Prostate gland (tissue), 2 donors: ENCODE results near the gene PRR20D. TPM values are rescaled to one million over a fixed set of nuclear protein-coding genes. Genes with fewer than 3 reads are reported as not detected.
"Not testable (repeated sequence)": the region's sequence is repeated elsewhere in the genome, so short reads cannot be mapped to it uniquely, and the experiment has no call there.

Experiments used
- DNase-seq: peaks from one replicate; pipeline ENCODE4 v3.0.0-alpha.2; 2019; ENCODE audit warnings: low spot score
- H3K27ac ChIP-seq, 2 donors: fragments of 200-600 bp; sonication (generic); 2 replicates each; pipeline ENCODE4 v1.5.1; 2017 to 2019
- H3K27me3 ChIP-seq: fragments of 200-600 bp; sonication (generic); replicated peaks from 2 replicates; pipeline ENCODE4 v1.5.1; 2019; ENCODE audit not compliant: insufficient read depth
- H3K36me3 ChIP-seq, 2 donors: fragments of 200-600 bp; sonication (generic); 1 replicate in 1 of 2; 2 replicates in 1 of 2; pipeline versions ENCODE4 v1.5.1 to v1.8.1; 2017 to 2019
- H3K4me1 ChIP-seq: fragments of 200-600 bp; sonication (generic); replicated peaks from 2 replicates; pipeline ENCODE4 v1.5.1; 2019
- H3K4me3 ChIP-seq, 2 donors: fragments of 200-600 bp; sonication (generic); 2 replicates each; pipeline ENCODE4 v1.5.1; 2017 to 2019
- H3K9me3 ChIP-seq: fragments of 200-600 bp; sonication (generic); 2 replicates; pipeline ENCODE4 v1.5.1; 2017
- POLR2A ChIP-seq: fragments of 450-650 bp; IDR thresholded peaks from one replicate; pipeline ENCODE4 v1.6.1; 2016; ENCODE audit warnings: antibody characterized with exemption, mild to moderate bottlenecking
- POLR2AphosphoS5 ChIP-seq: sonication (generic); formaldehyde crosslinking; IDR thresholded peaks from one replicate; pipeline ENCODE4 v1.6.1; 2017; ENCODE audit warnings: antibody characterized with exemption
- WGBS: methylation state at CpG from one replicate; pipeline ENCODE4 v1.1.5; 2018; 5-methylcytosine and 5-hydroxymethylcytosine counted together
- intact Hi-C: fragments of 100-400 bp; cut with DNase I; formaldehyde crosslinking; loops from one replicate; pipeline ENCODE4 v1.14.2; 2022
- total RNA-seq, 2 donors: library from RNA; depleted of rRNA; stranded (reverse); fragments of >200 nt; gene quantifications; one replicate each; pipeline ENCODE4 v1.1.0, GENCODE V29; 2016
- TF ChIP-seq, protein P1 (sequence below), 4 experiments: fragments of 200-600 bp in 2 of 4; fragments of 450-650 bp in 2 of 4; sonication (generic) in 2 of 4; IDR thresholded peaks; 1 replicate in 3 of 4; 2 replicates in 1 of 4; pipeline ENCODE4 v1.5.1; 2016 to 2019; ENCODE audit warnings: antibody characterized with exemption in 4 of 4, mild to moderate bottlenecking in 2 of 4, moderate library complexity in 2 of 4

The PRR20D gene
- total RNA-seq, 2 donors from 2014 or later: not detected

DNA sequence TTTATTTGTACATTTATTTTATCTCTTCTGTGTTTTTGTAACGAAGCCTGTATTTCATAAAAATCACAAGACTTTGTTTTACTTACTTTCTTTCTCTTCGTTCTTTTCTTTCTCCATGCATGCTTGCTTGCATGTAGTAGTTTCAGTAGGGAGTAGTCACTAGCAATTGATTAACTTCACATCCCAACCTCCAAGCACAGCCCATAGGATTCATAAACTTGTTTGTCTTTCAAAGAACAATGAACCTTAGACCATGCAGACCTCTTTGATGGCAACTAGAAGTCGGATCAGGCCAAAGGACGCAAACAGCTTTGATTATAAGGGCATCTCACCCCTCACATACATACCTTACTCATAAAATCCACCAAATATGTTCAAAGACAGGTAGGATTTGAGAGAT is 22.8 kb upstream of the PRR20D start:
- Histone ChIP-seq H3K4me1 (no peaks in the 10 kb centered on the region), H3K36me3 (no peaks in the 10 kb centered on the region), H3K27me3 (no peaks in the 10 kb centered on the region), H3K27ac (no peak overlapping the region), H3K9me3 (no peaks in the 10 kb centered on the region), H3K4me3 (no peak overlapping the region)
- WGBS: 47% methylated on average over 4 of the region's 4 CpGs
- DNase-seq: no peak
- TF ChIP-seq POLR2AphosphoS5 (no peak), POLR2A (no peak)
- TF ChIP-seq, protein P1, sequence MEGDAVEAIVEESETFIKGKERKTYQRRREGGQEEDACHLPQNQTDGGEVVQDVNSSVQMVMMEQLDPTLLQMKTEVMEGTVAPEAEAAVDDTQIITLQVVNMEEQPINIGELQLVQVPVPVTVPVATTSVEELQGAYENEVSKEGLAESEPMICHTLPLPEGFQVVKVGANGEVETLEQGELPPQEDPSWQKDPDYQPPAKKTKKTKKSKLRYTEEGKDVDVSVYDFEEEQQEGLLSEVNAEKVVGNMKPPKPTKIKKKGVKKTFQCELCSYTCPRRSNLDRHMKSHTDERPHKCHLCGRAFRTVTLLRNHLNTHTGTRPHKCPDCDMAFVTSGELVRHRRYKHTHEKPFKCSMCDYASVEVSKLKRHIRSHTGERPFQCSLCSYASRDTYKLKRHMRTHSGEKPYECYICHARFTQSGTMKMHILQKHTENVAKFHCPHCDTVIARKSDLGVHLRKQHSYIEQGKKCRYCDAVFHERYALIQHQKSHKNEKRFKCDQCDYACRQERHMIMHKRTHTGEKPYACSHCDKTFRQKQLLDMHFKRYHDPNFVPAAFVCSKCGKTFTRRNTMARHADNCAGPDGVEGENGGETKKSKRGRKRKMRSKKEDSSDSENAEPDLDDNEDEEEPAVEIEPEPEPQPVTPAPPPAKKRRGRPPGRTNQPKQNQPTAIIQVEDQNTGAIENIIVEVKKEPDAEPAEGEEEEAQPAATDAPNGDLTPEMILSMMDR (IDR thresholded peaks at IDR 0.05): no peak
- intact Hi-C loops: no loop called here

DNA sequence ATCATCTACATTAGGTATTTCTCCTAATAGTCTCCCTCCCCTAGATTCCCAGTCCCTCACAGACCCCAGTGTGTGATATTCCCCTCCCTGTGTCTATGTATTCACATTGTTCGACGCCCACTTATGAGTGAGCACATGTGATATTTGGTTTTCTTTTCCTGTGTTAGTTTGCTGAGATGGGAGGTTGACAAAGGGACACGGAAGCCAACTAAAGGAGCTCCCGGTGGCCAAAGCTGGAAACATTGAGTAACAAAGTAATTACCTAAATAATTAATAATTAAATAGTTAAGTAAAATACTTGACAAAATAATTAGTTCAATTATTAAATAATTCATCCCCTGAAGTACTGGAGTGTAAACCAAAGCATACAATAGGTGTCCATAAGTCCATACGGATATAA is 21.4 kb upstream of the PRR20D start:
- intact Hi-C loops: no loop called here
- no peak for DNase-seq
- Histone ChIP-seq H3K4me3 (no peak overlapping the region), H3K36me3 (no peaks in the 10 kb centered on the region), H3K4me1 (no peaks in the 10 kb centered on the region), H3K9me3 (no peaks in the 10 kb centered on the region), H3K27ac (no peak overlapping the region), H3K27me3 (no peaks in the 10 kb centered on the region)
- TF ChIP-seq POLR2AphosphoS5 (no peak), POLR2A (no peak)
- TF ChIP-seq, protein P1 (IDR thresholded peaks at IDR 0.05): no peak
- WGBS: 93% methylated on average over 5 of the region's 5 CpGs

DNA sequence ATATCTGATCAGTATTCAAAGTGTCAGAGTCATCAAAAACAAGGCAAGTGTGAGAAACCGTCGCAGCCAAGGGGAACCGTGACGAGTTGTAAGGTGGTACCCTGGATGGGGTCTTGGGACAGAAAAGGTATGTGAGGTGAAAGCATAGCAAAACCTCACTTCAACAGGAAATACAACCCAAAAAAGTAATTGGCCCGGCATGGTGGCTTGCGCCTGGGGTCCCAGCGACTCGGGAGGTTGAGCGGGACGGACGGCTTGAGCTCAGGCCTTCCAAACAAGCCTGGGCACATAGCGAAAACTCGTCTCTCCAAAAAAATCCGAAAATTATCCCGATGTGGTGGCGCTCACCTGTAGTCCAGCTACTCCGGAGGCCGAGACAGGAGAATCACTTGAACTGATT is 20.7 kb upstream of the PRR20D start:
- H3K9me3 ChIP-seq, H3K36me3 ChIP-seq, H3K27ac ChIP-seq, H3K27me3 ChIP-seq, H3K4me3 ChIP-seq, intact Hi-C loops, H3K4me1 ChIP-seq, DNase-seq: not testable (repeated sequence)
- 98% methylated on average over 7 of the region's 18 CpGs for WGBS

DNA sequence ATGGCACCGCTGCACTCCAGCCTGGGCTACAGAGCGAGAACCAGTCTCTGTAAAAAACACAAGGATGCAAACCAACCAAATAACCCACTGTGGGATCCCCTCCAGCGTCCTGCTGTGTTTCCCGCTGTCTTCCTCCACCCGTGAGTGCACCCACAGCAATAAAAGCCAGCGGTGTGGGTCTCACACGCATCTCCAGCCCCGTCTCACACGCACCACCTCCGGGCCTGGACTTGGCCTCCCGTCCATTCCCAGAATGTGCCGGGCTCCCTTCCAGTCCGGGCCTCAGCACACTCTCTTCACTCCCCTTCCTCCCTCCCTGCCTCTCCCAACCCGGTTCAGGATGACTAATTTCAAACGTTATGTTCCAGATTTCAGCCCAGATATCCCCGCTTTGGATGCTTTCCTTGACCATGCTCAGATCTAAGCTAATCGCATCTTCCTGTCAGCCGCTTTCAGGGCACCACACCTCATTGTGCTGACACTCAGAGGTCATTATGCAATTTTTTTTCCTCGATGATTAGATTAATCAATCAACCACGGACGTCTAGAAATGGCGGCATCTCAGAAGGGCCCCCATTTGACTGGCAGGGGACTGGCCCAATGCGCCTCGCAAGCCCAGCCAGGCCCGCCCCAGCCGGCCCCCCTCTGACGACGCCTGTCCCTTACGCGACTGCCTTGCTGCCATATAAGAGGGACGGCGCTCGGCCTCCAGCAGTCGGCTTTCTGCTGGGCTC is 20.0 kb upstream of the PRR20D start, which contains the start of gene PRR20A:
PRR20A (plus strand) TSS at position 684 of the 734 bp plus-strand sequence. CDS start 387 bp downstream, outside the sequence.
- H3K4me3 ChIP-seq, H3K9me3 ChIP-seq, H3K4me1 ChIP-seq, H3K27ac ChIP-seq, H3K27me3 ChIP-seq, DNase-seq, H3K36me3 ChIP-seq, intact Hi-C loops: not testable (repeated sequence)
- WGBS: 94% methylated on average over 12 of the region's 34 CpGs

DNA sequence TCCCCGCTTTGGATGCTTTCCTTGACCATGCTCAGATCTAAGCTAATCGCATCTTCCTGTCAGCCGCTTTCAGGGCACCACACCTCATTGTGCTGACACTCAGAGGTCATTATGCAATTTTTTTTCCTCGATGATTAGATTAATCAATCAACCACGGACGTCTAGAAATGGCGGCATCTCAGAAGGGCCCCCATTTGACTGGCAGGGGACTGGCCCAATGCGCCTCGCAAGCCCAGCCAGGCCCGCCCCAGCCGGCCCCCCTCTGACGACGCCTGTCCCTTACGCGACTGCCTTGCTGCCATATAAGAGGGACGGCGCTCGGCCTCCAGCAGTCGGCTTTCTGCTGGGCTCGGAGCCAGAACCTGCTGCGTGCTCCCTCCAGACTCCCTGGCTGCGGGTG is 13.2 kb upstream of the PRR20D start, which contains the start of gene PRR20B:
PRR20B (plus strand) TSS at position 301 of the 400 bp plus-strand sequence. CDS start 387 bp downstream, outside the sequence.
- H3K4me3 ChIP-seq, H3K9me3 ChIP-seq, H3K27ac ChIP-seq, H3K27me3 ChIP-seq, DNase-seq, H3K36me3 ChIP-seq, H3K4me1 ChIP-seq, intact Hi-C loops: not testable (repeated sequence)
- WGBS: no CpG with 5 or more reads among the region's 22 CpGs

DNA sequence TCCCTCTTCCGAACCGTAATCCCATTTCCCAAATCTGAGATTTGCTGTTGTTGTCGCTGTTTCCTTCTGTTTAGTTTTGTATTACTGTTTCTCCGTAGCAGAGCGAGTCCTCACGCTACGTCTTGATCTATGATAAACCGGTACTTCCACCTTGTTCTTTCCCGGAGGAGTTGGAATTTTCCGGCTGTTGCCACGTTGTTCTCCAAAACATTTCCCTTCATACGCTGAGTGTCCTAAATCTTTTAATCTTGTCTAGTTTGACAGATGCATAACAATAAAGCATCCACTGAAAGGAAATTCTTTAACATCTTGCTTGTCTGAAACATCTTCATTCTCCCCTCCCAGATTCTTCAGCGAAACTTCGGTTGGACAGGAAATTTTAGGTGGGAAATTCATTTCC is 12.3 kb upstream of the PRR20D start:
- intact Hi-C loops, H3K36me3 ChIP-seq, H3K27me3 ChIP-seq, H3K4me3 ChIP-seq, DNase-seq, H3K4me1 ChIP-seq, H3K27ac ChIP-seq, H3K9me3 ChIP-seq: not testable (repeated sequence)
- 93% methylated on average over 10 of the region's 14 CpGs for WGBS

DNA sequence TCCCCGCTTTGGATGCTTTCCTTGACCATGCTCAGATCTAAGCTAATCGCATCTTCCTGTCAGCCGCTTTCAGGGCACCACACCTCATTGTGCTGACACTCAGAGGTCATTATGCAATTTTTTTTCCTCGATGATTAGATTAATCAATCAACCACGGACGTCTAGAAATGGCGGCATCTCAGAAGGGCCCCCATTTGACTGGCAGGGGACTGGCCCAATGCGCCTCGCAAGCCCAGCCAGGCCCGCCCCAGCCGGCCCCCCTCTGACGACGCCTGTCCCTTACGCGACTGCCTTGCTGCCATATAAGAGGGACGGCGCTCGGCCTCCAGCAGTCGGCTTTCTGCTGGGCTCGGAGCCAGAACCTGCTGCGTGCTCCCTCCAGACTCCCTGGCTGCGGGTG is 6.7 kb upstream of the PRR20D start, which contains the start of gene PRR20C:
PRR20C (plus strand) TSS at position 301 of the 400 bp plus-strand sequence. CDS start 387 bp downstream, outside the sequence.
- H3K27ac ChIP-seq, intact Hi-C loops, DNase-seq, H3K4me3 ChIP-seq, H3K9me3 ChIP-seq, H3K27me3 ChIP-seq, H3K4me1 ChIP-seq, H3K36me3 ChIP-seq: not testable (repeated sequence)
- no CpG with 5 or more reads among the region's 22 CpGs for WGBS

DNA sequence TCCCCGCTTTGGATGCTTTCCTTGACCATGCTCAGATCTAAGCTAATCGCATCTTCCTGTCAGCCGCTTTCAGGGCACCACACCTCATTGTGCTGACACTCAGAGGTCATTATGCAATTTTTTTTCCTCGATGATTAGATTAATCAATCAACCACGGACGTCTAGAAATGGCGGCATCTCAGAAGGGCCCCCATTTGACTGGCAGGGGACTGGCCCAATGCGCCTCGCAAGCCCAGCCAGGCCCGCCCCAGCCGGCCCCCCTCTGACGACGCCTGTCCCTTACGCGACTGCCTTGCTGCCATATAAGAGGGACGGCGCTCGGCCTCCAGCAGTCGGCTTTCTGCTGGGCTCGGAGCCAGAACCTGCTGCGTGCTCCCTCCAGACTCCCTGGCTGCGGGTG is 6.5 kb downstream of the PRR20D start, which contains the start of gene PRR20E:
PRR20E (plus strand) TSS at position 301 of the 400 bp plus-strand sequence. CDS start 387 bp downstream, outside the sequence.
- intact Hi-C loops, H3K27ac ChIP-seq, H3K9me3 ChIP-seq, H3K36me3 ChIP-seq, H3K4me1 ChIP-seq, H3K27me3 ChIP-seq, DNase-seq, H3K4me3 ChIP-seq: not testable (repeated sequence)
- no CpG with 5 or more reads among the region's 22 CpGs for WGBS
